Stimulated activated naive CD8-positive, alpha-beta T cell treated with anti-CD3 and anti-CD28 coated beads, Interleukin-15, Interleukin-2, amounts not matched to agents 100 ng/mL and 50 ng/mL, for 24 hours (primary cell): Measurements from ENCODE around the gene GPR45.
"Not testable (repeated sequence)": the region's sequence is repeated elsewhere in the genome, so short reads cannot be mapped to it uniquely, and the experiment has no call there.

Experiments used
- H3K27ac Mint-ChIP-seq: one replicate; pipeline ENCODE4 v1.8.0; 2021; ENCODE audit warnings: mild to moderate bottlenecking, mixed read lengths
- H3K27me3 Mint-ChIP-seq: one replicate; pipeline ENCODE4 v1.8.0; 2021; ENCODE audit warnings: mixed read lengths
- H3K36me3 Mint-ChIP-seq: one replicate; pipeline ENCODE4 v1.8.0; 2021; ENCODE audit warnings: low read depth, mixed read lengths
- H3K4me1 Mint-ChIP-seq: one replicate; pipeline ENCODE4 v1.8.0; 2021; ENCODE audit warnings: low read depth, mixed read lengths
- H3K4me3 Mint-ChIP-seq: one replicate; pipeline ENCODE4 v1.8.0; 2021; ENCODE audit warnings: mild to moderate bottlenecking, mixed read lengths
- H3K9me3 Mint-ChIP-seq: one replicate; pipeline ENCODE4 v1.8.0; 2021; ENCODE audit warnings: mixed read lengths

The GPR45 gene

DNA sequence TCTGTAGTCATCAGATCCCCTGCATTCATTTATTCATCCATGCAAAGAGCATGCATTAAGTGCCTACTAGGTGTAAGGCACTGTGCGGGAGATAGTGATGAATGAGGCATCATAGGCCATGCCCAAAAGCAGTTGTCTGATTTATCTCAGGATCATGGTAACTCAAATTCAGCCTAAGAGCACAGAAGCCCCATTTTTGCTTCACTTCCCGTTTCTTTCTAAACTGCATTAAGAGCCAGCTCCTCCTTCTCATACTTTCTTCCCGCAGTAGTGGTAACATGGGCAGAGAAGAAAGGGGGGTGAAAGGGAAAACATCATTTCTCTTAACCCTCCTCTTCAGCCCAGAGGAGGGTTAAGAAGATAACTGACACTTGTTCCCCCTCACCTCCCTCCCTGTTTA lies 2.9 kb downstream of the GPR45 start:
- no peak overlapping the region for H3K27ac Mint-ChIP-seq
- H3K27me3 Mint-ChIP-seq, result no peaks in the 10 kb centered on the region
- no peaks in the 10 kb centered on the region for H3K4me1 Mint-ChIP-seq
- no peak overlapping the region for H3K4me3 Mint-ChIP-seq
- H3K36me3 Mint-ChIP-seq, result no peaks in the 10 kb centered on the region
- H3K9me3 Mint-ChIP-seq, result no peaks in the 10 kb centered on the region

DNA sequence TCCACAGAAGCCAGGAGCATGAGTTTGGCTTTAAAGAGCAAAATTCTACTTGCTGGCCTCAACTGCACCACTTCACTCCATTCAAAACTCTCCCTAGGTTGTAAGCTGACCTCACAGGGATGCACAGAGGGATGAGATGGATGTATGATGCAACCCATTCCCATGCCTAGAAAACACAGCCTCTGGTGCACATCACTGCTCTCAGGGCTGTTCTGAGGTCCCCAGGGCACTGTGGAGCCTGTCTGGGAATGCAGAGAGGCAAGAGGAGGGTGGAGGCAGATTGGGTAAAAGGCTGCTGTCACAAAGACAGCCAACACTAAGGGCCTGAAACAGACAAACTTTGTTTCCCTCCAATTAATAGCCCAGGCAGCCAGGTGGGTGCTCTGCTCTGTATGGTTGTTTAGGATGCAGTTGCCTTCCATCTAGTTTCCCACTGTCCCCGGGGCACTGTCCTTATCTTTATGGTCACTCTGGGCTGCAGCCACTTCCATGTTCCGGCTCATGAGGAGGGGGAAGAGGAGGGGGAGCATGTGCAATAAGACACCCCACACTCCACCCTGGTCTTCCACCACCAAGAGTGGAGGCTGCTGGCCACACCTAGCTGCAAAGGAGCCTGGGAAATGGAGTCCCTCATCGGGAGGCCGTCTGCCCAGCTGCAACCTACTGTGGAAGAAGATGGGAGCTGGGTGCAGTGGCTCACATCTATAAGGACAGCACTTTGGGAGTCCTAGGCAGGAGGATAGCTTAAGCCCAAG lies 7.0 kb downstream of the GPR45 start:
- H3K9me3 Mint-ChIP-seq, result no peaks in the 10 kb centered on the region
- H3K36me3 Mint-ChIP-seq, result no peaks in the 10 kb centered on the region
- H3K27ac Mint-ChIP-seq, result no peak overlapping the region
- H3K4me1 Mint-ChIP-seq, result no peaks in the 10 kb centered on the region
- H3K4me3 Mint-ChIP-seq, result no peak overlapping the region
- no peaks in the 10 kb centered on the region for H3K27me3 Mint-ChIP-seq

DNA sequence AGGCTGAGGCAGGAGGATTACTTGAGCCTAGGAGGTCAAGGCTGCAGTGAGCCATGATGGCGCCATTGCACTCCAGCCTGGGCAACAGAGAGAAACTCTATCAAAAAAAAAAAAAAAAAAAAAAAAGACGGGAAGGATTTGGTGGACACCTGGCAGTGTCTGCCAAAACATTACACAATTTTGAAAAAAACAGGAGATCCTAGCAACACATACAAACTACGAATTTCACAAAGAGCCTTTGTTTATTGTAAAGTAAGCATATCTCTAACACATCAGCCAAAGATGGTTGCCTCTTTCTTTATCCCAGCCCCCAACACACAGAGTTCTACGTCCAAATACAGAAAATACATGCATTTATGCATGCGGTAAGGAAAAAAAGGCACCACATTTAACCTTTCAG lies 7.6 kb downstream of the GPR45 start:
- H3K27me3 Mint-ChIP-seq, result no peaks in the 10 kb centered on the region
- H3K9me3 Mint-ChIP-seq, result no peaks in the 10 kb centered on the region
- no peak overlapping the region for H3K27ac Mint-ChIP-seq
- H3K36me3 Mint-ChIP-seq, result no peaks in the 10 kb centered on the region
- H3K4me3 Mint-ChIP-seq, result no peak overlapping the region
- H3K4me1 Mint-ChIP-seq, result no peaks in the 10 kb centered on the region

DNA sequence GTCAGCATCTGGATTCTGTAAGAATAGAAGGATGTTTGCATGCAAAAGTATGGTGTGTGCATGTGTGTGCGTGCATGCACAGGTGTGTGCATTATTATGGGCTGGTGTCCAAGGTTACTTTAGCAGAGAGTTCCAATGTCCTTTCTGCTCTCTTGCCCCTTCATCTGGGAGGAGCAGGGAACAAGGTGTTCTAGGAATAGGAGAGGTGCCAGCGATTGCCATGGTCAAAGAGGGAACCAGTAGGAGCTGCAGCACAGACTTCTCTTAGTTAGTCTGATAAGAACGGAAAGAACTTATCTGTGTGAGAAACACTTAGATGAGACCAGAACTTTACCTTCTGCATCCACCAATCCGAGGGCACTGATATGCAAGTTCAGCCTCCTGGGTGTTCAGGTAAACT lies 8.3 kb downstream of the GPR45 start:
- H3K36me3 Mint-ChIP-seq, result no peaks in the 10 kb centered on the region
- no peak overlapping the region for H3K4me3 Mint-ChIP-seq
- no peaks in the 10 kb centered on the region for H3K4me1 Mint-ChIP-seq
- no peaks in the 10 kb centered on the region for H3K9me3 Mint-ChIP-seq
- H3K27ac Mint-ChIP-seq, result no peak overlapping the region
- no peaks in the 10 kb centered on the region for H3K27me3 Mint-ChIP-seq

DNA sequence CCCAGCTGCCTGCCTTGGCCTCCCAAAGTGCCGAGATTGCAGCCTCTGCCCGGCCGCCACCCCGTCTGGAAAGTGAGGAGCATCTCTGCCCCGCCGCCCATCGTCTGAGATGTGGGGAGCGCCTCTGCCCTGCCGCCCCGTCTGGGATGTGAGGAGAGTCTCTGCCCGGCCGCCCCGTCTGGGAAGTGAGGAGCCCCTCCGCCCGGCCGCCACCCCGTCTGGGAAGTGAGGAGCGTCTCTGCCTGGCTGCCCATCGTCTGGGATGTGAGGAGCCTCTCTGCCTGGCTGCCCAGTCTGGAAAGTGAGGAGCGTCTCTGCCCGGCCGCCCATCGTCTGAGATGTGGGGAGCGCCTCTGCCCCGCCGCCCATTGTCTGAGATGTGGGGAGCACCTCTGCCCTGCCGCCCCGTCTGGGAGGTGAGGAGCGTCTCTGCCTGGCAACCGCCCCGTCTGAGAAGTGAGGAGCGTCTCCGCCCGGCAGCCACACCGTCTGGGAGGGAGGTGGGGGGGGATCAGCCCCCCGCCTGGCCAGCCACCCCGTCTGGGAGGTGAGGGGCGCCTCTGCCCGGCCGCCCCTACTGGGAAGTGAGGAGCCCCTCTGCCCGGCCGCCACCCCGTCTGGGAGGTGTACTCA lies 9.6 kb downstream of the GPR45 start:
- not testable (repeated sequence) for H3K4me3 Mint-ChIP-seq, H3K9me3 Mint-ChIP-seq, H3K27ac Mint-ChIP-seq, H3K4me1 Mint-ChIP-seq, H3K27me3 Mint-ChIP-seq, H3K36me3 Mint-ChIP-seq

DNA sequence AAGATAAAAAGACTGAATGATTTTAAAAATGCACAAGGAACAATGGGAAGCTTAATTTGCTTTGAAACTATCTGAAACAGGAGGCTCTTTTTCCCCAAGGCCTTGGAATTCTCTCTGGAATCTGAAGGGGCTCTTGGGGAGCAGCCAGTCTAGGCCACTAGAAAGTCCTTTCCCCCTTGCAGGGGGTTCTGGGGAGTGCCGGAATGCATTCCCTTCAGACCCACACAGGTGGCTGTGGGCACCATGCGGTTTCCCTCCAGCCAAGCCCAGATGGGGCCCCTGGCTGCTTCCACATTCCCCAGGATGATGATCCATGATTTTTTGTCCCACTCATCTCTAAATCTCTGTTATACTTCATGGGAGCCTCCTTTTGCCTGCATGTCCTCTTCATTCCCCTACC lies 10.7 kb downstream of the GPR45 start:
- no peaks in the 10 kb centered on the region for H3K4me1 Mint-ChIP-seq
- H3K4me3 Mint-ChIP-seq, result no peak overlapping the region
- H3K36me3 Mint-ChIP-seq, result no peaks in the 10 kb centered on the region
- no peaks in the 10 kb centered on the region for H3K9me3 Mint-ChIP-seq
- H3K27ac Mint-ChIP-seq, result no peak overlapping the region
- H3K27me3 Mint-ChIP-seq, result no peaks in the 10 kb centered on the region

DNA sequence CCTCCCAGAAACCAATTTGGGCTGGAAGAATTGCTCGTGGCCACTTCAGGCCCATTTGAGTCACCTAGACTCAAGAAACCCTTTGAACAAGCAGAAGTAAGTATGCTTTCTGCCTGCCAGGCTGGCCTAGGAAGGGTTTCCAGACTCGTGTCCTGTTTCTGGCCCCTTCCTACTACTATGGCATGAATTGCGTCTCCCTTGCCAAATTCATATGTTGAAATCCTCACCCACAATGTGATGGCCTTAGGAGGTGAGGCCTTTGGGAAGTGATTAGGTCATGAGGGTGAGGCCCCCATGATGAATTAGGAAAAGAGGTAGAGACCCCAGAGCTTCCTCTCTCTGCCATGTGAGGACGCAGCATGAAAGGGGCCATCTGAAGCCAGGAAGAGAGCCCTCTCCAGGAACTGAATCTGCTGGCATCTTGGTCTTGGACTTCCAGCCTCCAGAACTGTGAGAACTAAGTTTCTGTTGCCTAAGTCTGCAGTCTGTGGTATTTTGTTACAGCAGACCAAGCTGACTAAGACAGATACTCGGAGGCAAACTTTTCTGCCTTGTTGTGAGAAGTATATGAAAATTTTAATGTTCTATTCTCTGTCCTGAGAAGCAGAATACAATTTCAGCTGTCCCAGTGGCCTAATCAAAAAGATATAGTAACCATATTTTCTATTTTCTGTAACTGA lies 13.1 kb downstream of the GPR45 start:
- H3K4me3 Mint-ChIP-seq, result no peak overlapping the region
- H3K36me3 Mint-ChIP-seq, result no peaks in the 10 kb centered on the region
- H3K4me1 Mint-ChIP-seq, result no peaks in the 10 kb centered on the region
- no peaks in the 10 kb centered on the region for H3K9me3 Mint-ChIP-seq
- no peaks in the 10 kb centered on the region for H3K27me3 Mint-ChIP-seq
- no peak overlapping the region for H3K27ac Mint-ChIP-seq

DNA sequence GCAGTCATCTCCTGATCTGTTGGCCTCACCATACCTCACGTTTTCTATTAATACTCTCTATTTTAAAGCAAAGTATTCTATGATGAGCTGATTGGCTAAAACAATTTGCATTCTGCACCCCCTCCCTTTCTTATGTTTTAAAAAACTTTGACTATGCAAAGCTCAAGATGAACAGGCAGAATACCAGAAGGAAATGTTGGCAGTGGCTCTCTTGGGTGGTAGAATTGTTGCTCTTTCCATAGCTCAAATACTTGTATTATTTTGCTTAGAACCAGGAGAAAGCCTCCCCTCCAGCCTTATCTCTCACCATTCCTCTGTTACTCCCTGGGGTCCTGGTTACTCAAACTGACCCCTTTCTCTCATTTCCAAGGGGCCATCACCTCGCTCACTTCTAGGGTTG lies 14.4 kb downstream of the GPR45 start:
- Mint-ChIP-seq H3K4me3 (no peak overlapping the region), H3K36me3 (no peaks in the 10 kb centered on the region), H3K27ac (no peak overlapping the region)

DNA sequence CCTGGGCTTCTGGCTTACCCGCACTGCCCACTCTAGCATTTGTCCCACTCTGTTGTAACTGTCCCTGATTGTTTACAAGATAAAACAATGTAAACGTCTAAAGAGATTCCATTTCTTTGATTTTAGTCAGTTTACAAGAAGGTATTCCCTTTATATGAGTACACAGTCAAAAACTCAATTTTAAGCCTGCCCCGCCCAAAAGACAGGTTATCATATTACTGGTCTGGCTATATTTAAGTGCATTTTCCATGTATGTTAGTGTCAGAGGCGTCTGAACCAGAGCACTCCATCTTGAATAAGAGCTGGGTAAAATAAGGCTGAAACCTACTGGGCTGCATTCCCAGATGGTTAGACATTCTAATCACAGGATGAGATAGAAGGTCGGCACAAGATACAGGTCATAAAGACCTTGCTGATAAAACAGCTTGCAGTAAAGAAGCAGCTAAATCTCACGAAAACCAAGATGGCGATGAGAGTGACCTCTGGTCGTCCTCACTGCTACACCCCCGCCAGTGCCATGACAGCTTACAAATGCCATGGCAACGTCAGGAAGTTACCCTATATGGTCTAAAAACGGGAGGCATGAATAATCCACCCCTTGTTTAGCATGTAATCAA lies 15.0 kb downstream of the GPR45 start:
- Mint-ChIP-seq H3K36me3 (no peaks in the 10 kb centered on the region), H3K27me3 (no peaks in the 10 kb centered on the region), H3K27ac (no peak overlapping the region), H3K4me1 (no peaks in the 10 kb centered on the region), H3K4me3 (no peak overlapping the region), H3K9me3 (no peaks in the 10 kb centered on the region)

More for the DNA sequence above, 14.4 kb downstream of the GPR45 start:
- Mint-ChIP-seq H3K27me3 (no peaks in the 10 kb centered on the region), H3K4me1 (no peaks in the 10 kb centered on the region), H3K9me3 (no peaks in the 10 kb centered on the region)

DNA sequence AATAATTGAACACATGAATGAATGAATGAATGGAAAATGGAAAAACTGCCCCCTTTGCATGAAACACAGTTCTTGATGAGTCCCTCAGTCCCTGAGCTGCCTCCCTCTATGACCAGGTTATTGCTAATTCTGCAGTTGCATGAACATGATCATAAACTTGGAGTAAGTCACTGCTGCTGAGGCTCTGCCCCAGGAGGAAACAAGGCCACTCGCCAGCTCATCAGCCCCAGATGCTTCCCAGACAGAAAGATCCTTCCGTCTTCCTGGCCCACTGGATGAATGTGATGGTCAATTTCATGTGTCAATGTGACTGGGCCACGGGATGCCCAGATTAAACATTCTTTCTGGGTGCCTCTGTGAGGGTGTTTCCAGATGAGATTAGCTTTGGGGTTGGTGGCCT lies 16.4 kb downstream of the GPR45 start:
- Mint-ChIP-seq H3K4me3 (no peak overlapping the region), H3K27me3 (no peaks in the 10 kb centered on the region), H3K9me3 (no peaks in the 10 kb centered on the region), H3K4me1 (no peaks in the 10 kb centered on the region), H3K27ac (no peak overlapping the region), H3K36me3 (peaks cover 9% of the 10 kb centered on the region)

DNA sequence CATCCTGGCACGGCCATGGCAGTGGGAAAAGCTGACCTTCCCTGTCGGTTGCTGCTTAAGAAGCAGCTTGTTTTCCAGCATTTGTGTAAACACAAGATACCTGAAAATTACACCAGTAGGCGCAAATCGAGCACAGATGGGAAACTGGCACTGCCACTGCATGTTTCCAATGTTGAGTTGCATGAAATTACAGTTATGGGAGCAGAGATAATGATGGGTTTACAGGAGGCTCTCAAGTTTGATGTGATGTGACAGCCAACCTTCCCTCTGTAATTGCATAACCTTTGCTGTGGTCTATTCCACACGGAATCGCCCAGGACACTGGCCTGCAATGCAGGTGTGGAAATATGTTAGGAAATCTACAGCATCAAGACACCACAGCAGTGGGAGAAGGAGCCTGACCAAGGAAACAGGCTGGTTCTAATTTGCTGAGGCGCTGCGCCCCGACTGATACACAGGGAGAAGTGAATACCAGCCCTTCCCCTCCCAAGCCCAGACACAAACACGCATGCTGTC lies 17.4 kb downstream of the GPR45 start:
- Mint-ChIP-seq H3K27ac (no peak overlapping the region), H3K27me3 (no peaks in the 10 kb centered on the region), H3K36me3 (peaks cover 16% of the 10 kb centered on the region), H3K4me3 (no peak overlapping the region), H3K4me1 (no peaks in the 10 kb centered on the region), H3K9me3 (no peaks in the 10 kb centered on the region)

DNA sequence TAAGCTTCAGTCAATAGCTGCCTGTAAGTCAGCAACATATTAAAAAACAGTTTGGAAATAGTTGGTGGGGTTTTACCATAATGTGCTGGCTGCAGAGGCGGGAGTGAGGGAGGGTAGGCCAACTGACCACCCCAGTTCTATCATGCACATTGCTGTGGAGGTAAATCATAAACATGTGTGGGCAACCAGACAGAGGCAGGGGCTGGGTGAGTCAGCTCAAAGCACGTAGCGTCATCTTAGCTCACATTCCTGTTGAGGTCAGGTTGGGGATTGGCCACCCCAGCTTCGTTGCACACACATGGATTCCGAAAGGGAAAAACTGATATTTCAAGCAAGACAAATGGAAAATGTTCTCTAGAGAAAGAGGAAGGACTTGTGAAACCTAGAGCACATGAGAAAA lies 19.5 kb downstream of the GPR45 start:
- H3K27ac Mint-ChIP-seq, result no peak overlapping the region
- no peaks in the 10 kb centered on the region for H3K27me3 Mint-ChIP-seq

DNA sequence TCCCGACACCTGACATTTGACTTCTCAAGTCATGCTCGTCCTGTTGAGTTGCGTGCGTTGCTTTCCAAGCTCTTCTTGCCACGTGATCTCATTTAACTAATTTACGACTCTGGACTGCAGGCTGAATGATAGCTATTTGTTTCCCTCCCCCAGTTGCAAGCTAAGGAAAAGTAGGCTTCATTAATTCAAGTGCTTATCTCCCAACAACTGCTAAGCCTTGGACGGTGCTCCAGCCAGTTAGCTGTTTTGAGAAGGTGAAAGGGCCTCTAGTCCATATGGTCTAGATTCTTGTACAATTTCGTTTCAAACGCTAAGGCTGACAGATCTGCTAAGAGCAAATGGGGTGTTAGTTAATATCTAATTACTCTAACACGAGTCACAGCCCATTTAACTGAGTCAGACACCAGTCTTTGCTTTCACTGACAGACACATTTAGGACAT lies 21.1 kb downstream of the GPR45 start:
- no peaks in the 10 kb centered on the region for H3K27me3 Mint-ChIP-seq
- no peak overlapping the region for H3K4me3 Mint-ChIP-seq
- H3K4me1 Mint-ChIP-seq, result no peaks in the 10 kb centered on the region
- H3K27ac Mint-ChIP-seq, result no peak overlapping the region
- H3K9me3 Mint-ChIP-seq, result no peaks in the 10 kb centered on the region
- peaks cover 39% of the 10 kb centered on the region for H3K36me3 Mint-ChIP-seq

More for the DNA sequence above, 19.5 kb downstream of the GPR45 start:
- Mint-ChIP-seq H3K9me3 (no peaks in the 10 kb centered on the region), H3K36me3 (peaks cover 30% of the 10 kb centered on the region), H3K4me3 (no peak overlapping the region), H3K4me1 (no peaks in the 10 kb centered on the region)

DNA sequence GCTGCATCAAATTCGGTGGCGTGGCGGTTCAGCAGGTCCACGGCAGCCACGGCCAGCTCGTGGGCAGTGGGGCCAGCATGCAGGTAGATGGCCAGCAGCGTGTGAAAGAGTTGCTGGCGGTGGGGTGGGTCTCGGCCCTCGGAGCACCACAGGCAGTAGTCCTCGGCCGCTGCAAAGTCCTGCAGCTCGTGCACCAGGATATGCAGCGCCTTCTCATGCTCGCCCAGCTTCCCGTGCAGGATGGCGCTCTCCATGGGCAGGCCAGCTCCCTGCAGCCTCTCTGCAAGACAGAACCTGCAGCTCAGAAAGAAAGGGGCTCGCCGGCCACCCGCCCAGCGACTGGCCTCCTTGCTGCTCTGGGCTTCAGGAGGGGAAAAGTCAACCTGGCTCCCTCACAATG lies 27.9 kb downstream of the GPR45 start:
- Mint-ChIP-seq H3K27me3 (no peaks in the 10 kb centered on the region), H3K4me3 (no peak overlapping the region), H3K9me3 (no peaks in the 10 kb centered on the region), H3K36me3 (peaks cover 77% of the 10 kb centered on the region), H3K27ac (no peak overlapping the region), H3K4me1 (no peaks in the 10 kb centered on the region)
